LoVo (cell line): ENCODE results near the gene TXNDC15.
"Not testable (repeated sequence)": the region's sequence is repeated elsewhere in the genome, so short reads cannot be mapped to it uniquely, and the experiment has no call there.

ENCODE experiments used
- DNase-seq: peaks from one replicate; pipeline ENCODE4 v3.0.0-alpha.2; 2016; ENCODE audit warnings: low spot score

The TXNDC15 gene

GRCh38 chr5:134878403-134878802 is 4.2 kb downstream of the TXNDC15 start:
- no peak for DNase-seq

GRCh38 chr5:134879456-134879855 is 5.3 kb downstream of the TXNDC15 start:
- DNase-seq: no peak

DNA sequence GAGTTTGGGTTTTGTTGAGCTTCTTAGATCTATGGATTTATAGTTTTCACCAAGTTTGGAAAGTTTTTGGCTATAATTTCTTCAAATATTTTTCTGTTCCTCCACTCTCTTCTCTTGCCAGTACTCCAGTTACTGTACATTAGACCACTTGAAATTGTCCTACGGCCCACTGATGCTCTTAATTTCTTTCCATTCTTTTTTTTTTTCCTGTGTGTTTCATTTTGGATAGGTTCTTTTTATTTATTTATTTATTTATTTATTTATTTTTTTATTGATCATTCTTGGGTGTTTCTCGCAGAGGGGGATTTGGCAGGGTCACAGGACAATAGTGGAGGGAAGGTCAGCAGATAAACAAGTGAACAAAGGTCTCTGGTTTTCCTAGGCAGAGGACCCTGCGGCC is 6.8 kb downstream of the TXNDC15 start:
- not testable (repeated sequence) for DNase-seq

- not testable (repeated sequence) for DNase-seq
Observed at GRCh38 chr5:134881711-134882110, 7.5 kb downstream of the TXNDC15 start.

- no peak for DNase-seq
Observed at GRCh38 chr5:134887593-134888159, 13.5 kb downstream of the TXNDC15 start.

GRCh38 chr5:134889335-134889734 is 15.2 kb downstream of the TXNDC15 start:
- no peak for DNase-seq

DNA sequence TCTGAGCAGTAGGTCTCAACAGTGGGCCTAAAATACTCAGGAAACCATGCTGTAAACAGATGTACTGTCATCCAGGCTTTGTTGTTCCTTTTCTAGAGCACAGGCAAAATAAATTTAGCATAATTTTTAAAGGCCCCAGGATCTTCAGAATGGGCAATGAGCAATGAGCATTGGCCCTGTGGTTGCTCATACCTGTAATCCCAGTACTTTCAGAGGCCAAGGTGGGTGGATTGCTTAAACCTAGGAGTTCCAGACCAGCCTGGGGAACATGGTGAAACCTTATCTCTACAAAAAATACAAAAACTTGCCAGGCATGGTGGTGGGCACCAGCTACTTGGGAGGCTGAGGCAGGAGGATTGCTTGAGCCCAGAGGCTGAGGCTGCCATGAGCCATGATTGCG is 17.3 kb downstream of the TXNDC15 start:
- DNase-seq: no peak

DNA sequence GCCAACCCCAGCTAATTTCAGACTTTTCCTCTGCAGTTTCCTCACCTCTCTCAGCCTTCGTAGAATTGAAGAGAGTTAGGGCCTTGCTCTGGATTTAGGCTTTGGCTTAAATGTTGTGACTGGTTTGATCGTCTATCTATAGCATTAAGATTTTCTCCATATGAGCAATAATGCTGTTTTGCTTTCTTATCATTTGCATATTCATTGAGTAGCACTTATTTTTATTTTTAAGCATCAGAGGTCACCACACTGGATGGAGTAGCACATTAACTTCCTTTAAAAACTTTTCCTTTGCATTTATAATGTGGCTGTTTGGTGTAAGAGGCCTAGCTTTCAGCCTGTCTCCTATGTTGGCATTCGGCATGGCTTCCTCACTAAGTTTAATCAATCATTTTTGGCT is 18.1 kb downstream of the TXNDC15 start:
- DNase-seq: no peak

- DNase-seq: no peak
Observed at GRCh38 chr5:134892926-134893325, 18.8 kb downstream of the TXNDC15 start.

DNA sequence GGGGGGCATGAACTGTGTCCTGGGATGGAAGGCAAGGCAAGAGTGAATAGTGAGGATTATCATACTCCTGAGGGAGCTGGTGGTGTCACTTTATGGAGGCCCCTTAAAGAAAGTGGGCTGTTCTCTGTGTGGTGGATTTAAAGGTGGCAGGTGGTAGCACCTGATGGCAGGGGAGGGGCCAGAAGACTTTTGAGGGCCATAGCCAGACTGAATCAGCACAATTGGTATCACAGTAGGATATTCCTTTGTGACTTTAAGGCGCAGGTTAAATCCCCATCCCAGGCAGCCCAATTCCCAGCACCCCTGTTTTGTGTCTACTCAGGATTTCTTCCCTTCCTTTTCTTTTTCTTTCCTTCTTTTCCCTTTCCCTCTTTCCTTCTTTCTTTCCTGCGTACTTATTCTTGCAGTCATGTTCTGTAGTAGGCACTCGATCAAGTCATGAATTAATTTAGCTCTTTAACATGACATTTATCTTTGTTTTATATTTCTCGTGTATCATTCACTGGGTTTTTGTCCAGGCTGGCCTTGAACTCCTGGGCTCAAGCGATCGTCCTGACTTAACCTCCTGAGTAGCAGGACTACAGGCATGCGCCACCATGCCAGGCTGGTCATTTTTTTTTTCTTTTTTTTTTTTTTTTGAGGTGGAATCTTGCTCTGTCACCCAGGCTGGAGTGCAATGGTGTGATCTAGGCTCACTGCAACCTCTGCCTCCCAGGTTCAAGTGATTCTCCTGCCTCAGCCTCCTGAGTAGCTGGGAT is 19.8 kb downstream of the TXNDC15 start:
- no peak for DNase-seq

GRCh38 chr5:134902071-134902801 is 28.1 kb downstream of the TXNDC15 start:
- no peak for DNase-seq

- DNase-seq: peak; percentile 93
Observed at GRCh38 chr5:134904610-134905245, 30.6 kb downstream of the TXNDC15 start, which contains the start of gene PCBD2. TSS of gene PCBD2 (plus strand) at chr5:134905131. CDS start at chr5:134905140, 9 bp downstream.

- DNase-seq: peak; percentile 64
Observed at GRCh38 chr5:134905246-134905996, 31.2 kb downstream of the TXNDC15 start.

- DNase-seq: no peak
Observed at GRCh38 chr5:134906811-134907210, 32.6 kb downstream of the TXNDC15 start.

DNA sequence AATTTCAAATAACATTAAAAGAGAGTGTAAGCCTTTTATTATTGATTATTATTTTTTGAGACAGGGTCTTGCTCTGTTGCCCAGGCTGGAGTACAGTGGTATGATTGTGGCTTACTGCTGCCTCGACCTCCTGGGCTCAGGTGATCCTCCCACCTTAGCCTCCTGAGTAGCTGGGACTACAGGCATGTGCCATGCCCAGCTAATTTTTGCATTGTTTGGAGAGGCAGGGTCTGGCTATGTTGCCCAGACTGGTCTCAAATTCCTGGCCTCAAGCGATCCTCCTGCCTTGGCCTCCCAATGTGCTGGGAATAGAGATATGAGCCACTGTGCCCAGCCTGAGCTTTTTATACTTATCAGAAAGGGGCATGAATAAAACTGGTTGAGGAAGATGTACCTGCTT is 36.6 kb downstream of the TXNDC15 start:
- DNase-seq: not testable (repeated sequence)

DNA sequence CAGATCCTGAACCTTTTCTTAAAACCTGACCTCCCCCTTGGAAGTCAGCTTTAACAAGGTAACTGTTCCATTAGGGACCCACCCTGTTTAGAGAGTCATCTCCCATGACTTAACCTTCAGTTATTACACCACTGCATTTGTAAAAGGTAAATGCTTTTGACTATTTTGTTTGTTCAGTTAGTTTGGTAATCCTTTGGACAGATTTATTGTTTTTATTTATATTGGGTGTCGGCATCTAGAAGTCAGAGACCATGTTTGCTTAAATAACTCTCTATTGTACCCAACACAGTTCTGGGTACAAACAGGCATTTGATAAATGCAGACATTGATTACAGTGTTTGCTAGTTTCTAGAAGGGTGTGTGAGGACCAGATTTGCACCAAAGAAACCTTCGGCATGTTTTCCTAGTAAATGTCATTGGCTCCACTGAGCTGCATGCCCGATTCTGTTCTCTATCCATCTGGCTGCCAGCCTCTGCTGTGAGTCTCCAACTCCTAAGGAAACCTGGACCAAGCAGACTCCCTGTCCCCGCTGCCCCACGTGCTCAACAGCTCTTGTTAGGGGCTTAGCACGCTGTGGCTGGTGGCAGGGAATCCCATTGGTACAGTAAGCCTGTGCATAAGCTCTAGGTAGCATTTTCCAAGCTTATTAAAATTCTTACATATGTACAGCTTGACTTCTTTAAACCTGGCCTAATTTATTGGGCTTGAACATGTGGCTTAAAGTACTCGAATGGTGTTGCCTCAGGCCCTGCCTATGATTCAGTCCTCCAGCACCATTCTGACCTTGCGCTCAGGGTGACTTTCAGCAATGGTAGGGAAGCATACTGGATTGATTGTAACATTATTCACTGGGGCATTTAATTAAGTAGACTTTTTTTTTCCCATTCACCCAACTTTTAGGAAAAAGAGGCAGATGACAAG is 37.4 kb downstream of the TXNDC15 start:
- DNase-seq: no peak

- DNase-seq: no peak
Observed at GRCh38 chr5:134913254-134913653, 39.1 kb downstream of the TXNDC15 start.

DNA sequence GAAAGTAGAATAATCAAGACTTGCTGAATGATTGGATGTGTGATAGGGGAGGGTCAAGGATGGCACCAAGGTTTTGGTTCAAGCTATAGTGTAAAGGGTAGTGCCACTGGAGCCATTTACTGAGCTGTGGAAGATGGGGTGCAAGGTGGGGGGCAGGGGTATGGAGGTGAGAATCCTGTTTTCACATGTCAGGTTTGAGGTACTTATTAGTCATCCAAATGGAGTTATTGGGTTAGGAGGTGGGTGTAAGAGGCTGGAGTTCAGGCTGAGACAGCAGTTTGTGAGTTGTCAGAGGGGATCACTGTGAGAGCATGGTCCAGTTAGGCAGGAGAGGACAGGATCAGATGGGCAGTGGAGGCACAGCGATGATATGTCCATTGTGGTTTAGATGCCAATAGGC is 39.6 kb downstream of the TXNDC15 start:
- no peak for DNase-seq

DNA sequence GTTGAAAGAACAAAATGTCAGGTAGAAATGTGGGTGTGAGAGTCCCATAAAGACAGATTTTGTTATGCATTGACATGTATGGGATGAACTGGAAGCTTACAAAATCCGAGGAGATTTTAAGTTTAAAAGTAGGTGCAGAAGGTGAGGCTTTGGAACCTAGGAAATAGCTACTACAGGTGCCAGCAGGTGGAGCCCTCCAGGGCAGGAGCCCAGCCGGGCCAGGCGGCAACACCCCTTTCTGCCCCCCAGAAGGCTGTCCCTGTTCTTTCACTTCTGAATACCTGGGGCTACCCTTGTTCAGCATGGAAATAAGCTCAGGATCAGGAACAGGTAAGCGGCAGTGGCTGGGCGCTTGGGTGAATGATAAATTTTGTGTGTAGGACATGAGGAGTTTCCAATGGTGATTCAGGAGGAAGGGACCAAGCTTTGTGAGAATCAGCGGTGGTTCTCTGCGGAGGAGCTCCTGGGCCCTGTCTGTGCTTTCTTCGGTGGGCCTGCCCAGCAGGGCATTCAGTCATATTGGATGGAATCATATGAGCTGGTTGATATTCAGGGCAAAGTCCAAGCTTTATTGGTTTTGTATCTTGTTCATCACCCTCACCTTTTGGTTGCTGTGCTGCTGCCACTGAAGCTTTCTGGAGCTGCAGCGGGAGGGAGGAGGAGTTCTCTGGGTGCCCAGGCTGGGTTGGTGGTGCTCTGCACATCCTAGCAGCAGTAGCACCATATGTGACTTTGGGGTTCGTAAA is 43.1 kb downstream of the TXNDC15 start:
- DNase-seq: no peak

- no peak for DNase-seq
Observed at GRCh38 chr5:134918861-134919260, 44.7 kb downstream of the TXNDC15 start.
